Uterus (tissue), 2 donors: ENCODE results near the gene F5.

Experiments used
- CTCF ChIP-seq, 4 experiments: fragments of 200-600 bp in 2 of 4; fragments of 450-650 bp in 2 of 4; sonication (generic) in 2 of 4; IDR thresholded peaks; one replicate each; pipeline ENCODE4 v1.5.1; 2016 to 2019; ENCODE audit warnings: antibody characterized with exemption in 4 of 4, mild to moderate bottlenecking in 2 of 4, moderate library complexity in 1 of 4
- POLR2A ChIP-seq, 2 donors: fragments of 450-650 bp; IDR thresholded peaks; one replicate each; pipeline ENCODE4 v1.6.1; 2016; ENCODE audit warnings: antibody characterized with exemption in 2 of 2, mild to moderate bottlenecking in 1 of 2, moderate library complexity in 1 of 2

DNA sequence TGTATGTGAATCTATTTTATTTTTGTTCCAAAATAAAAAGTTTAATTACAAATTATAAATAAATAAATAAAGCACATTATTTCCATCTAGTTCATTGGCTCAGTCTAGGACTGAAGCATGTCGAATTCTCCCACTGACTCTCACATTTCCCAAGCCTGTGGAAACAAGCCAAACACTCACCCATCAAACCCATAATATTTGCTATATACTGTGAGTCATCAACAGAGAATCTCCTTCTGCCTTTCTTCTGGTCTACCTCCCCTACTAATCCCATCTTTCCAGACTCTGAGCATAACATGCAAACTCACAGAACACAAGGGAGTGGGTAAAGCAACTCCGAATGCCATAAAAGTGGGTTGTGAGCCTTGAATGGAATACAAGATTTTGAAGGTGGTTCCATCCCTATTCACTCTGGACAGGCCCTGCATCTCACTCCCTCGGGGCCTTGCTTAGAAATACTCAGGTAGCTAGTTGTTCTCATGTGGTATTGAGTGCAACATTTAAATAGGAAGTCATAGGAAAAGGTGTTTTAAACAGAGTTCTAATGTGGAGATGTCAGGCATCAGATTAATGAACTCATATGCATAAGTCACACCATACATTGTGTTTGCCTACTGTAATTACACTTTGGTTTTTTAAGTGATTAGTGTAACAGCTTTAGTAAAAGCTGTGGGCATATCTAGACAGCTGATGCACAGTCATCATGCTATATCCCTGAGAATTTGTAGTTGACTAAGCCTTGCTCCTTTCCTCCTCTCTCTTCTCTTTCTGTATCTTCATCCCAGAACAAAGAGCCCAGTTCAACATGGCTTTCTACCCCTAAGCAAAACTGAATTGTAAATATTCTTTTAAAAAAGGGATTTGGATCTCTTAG, 47.0 kb downstream of the F5 start:
- TF ChIP-seq CTCF (IDR thresholded peaks at IDR 0.05) (no peak), POLR2A (IDR thresholded peaks at IDR 0.05) (no peak)
